HG03139 (cell line): ENCODE results near the gene FAM9B.

Experiments used
- ATAC-seq: cut with Tn5 transposase; IDR thresholded peaks from one replicate; pipeline ENCODE4 v1.9.1; 2021; ENCODE audit not compliant: unreplicated experiment

The FAM9B gene

GRCh38 chrX:8981723-8982122 is 52.2 kb downstream of the FAM9B start:
- no peak for ATAC-seq

GRCh38 chrX:8980756-8981155 is 53.2 kb downstream of the FAM9B start:
- no peak for ATAC-seq
